ENCODE data around the gene CTXND1. TPM values are rescaled to one million over a fixed set of nuclear protein-coding genes. Genes with fewer than 3 reads are reported as not detected.

Gene CTXND1
- total and polyA plus RNA-seq, 2 experiments from 2014 or later: 0.05 TPM; not detected in 1

GRCh38 chr15:80260551-80260950 is 8.5 kb upstream of the CTXND1 start (continued):
- TF ChIP-seq, protein P1, sequence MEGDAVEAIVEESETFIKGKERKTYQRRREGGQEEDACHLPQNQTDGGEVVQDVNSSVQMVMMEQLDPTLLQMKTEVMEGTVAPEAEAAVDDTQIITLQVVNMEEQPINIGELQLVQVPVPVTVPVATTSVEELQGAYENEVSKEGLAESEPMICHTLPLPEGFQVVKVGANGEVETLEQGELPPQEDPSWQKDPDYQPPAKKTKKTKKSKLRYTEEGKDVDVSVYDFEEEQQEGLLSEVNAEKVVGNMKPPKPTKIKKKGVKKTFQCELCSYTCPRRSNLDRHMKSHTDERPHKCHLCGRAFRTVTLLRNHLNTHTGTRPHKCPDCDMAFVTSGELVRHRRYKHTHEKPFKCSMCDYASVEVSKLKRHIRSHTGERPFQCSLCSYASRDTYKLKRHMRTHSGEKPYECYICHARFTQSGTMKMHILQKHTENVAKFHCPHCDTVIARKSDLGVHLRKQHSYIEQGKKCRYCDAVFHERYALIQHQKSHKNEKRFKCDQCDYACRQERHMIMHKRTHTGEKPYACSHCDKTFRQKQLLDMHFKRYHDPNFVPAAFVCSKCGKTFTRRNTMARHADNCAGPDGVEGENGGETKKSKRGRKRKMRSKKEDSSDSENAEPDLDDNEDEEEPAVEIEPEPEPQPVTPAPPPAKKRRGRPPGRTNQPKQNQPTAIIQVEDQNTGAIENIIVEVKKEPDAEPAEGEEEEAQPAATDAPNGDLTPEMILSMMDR (conservative IDR thresholded peaks at IDR 0.05; ENCODE audit: low read depth in 2 of 2): no peak
- no peak for TF ChIP-seq NANOG (IDR thresholded peaks at IDR 0.05; ENCODE audit: borderline replicate concordance)
- no peak for TF ChIP-seq REST (IDR thresholded peaks at IDR 0.05; ENCODE audit: unreplicated experiment)

DNA sequence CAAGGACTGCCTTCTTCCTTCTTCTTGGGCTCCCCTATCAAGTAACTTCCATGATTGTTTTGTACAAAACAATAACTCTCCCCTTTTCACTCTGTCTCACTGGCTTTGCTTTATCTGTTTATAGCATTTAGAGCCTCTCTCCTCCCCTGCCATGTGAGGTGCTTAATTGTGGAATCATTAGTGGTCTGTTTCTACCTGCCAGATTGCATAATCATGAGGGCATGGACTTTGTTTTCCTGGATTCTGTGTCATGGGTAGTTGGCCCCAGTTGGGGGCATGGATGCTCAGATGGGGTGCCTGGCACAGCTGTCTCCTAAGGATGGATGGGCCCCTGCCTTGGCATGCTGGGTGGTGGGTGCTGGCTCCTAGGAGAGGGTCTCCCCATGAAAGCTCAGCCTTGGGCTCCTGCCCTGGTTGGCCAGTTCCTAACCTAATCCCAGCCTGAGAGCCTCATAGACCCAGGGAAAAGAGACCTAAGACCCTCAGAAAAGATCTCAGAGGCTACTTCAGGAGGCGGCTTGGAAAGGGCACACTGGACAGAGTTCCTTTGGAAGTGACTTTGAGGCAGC is 8.0 kb upstream of the CTXND1 start:
- H3K9me3 Mint-ChIP-seq: no peaks in the 10 kb centered on the region; the same call in 2 of the 3 replicates
- ATAC-seq: no peak
- Histone ChIP-seq H3K27me3 (ENCODE audit: insufficient read depth) (no peaks in the 10 kb centered on the region), H3K36me3 (ENCODE audit: insufficient read depth) (no peaks in the 10 kb centered on the region), H3K27ac (ENCODE audit: low read depth) (no peak overlapping the region), H4K20me1 (replicated peaks; ENCODE audit: insufficient read depth) (no peaks in the 10 kb centered on the region), H3K4me3 (no peak overlapping the region), H2AFZ (no peak overlapping the region), H3F3A (replicated peaks; ENCODE audit: low read depth) (no peaks in the 10 kb centered on the region), H3K79me2 (replicated peaks; ENCODE audit: insufficient read depth) (no peaks in the 10 kb centered on the region), H3K9me2 (ENCODE audit: insufficient read depth) (no peaks in the 10 kb centered on the region), H3K4me2 (no peak overlapping the region), H3K4me1 (ENCODE audit: insufficient read depth) (no peaks in the 10 kb centered on the region)
- no peak overlapping the region for H3K27ac Mint-ChIP-seq
- no peak for DNase-seq (ENCODE audit: low spot score)
- peaks cover 1% of the 10 kb centered on the region for H3K27me3 Mint-ChIP-seq (ENCODE audit: insufficient read depth, low read depth, poor library complexity)
- no peaks in the 10 kb centered on the region for H3K36me3 Mint-ChIP-seq (ENCODE audit: low read depth)
- H3K4me1 Mint-ChIP-seq: no peaks in the 10 kb centered on the region
- TF ChIP-seq CREB1 (CRISPR knock-in tag; IDR thresholded peaks at IDR 0.05; ENCODE audit: low read depth): no peak
- TF ChIP-seq NANOG (IDR thresholded peaks at IDR 0.05; ENCODE audit: borderline replicate concordance): no peak
- no peak for TF ChIP-seq ZNF331 (CRISPR knock-in tag; IDR thresholded peaks at IDR 0.05; ENCODE audit: low read depth)
- no peak for TF ChIP-seq JUNB (IDR thresholded peaks at IDR 0.05; ENCODE audit: unreplicated experiment)
- TF ChIP-seq EZH2phosphoT487 (IDR thresholded peaks at IDR 0.05; ENCODE audit: unreplicated experiment): no peak
- no peak overlapping the region for H3K4me3 Mint-ChIP-seq

All from GM23338 (cell line).